ENCODE data around the gene SDCBP2. TPM values are rescaled to one million over a fixed set of nuclear protein-coding genes. Genes with fewer than 3 reads are reported as not detected.

Gene SDCBP2
- total RNA-seq, 1 donor from 2014 or later: 3.6 TPM

DNA sequence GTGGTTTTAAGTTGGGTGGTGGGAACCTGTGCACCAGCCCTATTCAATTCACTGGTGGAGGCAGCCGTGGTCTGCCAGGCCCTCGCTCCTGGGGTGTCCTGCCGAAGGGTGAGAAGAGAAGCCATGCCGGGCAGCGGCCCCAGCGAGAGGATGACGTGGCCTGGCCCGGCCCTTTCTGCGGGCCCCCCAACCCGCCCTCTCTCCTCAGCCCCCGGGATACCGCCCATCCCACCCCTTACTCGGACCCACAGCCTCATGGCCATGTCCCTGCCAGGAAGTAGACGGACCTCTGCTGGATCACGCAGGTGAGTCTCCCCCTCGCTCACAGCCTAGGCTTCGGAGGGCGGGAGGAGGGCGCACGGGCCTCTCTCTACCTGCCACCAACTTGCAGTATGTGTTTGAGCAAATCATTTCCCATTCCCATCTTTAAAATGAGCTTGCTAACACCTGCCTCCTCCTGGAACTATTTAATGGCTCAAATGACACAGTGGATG is 32.8 kb downstream of the SDCBP2 start:
- no peak for DNase-seq

DNA sequence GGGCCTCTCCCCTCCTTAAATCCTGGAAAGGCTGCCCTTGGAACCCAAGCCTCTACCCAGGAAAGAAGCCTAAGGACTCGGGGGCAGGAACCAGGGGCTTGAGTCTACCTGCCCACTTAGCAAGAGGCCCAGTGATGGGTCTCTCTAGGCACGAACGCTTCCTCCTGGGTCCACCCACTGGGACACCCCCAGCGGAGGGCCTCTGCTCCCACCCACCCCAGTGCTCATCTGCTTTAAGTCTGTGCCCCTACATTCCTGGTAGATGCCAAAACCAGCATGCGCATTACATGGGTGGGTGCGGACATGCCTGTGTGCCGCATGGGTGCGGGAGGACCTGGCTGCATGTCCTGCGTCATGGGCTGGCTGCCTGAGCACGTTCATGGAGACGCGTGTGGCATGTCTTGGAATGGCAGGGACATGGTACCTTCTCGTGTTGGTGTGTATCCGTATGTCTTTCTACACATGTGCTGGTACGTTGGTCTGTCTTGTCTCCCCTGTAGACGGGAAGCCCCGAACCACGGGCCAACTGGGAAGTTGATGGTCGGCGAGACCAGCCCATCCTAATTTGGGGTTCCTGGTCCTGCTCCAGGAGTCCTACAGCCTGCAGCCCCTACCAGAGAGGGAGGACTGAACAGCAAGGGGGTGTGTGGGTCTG is 33.5 kb downstream of the SDCBP2 start:
- no peak for DNase-seq

DNA sequence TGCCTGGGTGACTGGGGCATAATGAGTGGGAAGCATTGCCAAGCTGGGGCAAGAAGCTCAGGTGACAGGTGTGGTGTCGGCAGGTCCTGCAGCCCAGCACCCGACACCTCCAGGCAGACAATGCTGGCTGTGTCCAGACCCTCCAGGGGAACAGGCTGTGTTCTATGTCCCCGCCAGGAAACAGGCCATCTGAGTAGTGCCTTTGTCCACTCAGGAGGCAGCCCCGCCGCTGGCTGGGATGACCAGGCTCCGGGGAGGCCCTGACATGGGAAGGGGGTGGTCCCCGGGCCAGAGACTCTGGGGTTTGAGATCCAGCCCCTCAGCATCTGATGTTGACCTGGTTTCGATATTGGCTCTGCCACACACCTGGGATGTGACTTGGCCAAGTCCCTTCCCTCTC is 34.4 kb downstream of the SDCBP2 start:
- no peak for DNase-seq

DNA sequence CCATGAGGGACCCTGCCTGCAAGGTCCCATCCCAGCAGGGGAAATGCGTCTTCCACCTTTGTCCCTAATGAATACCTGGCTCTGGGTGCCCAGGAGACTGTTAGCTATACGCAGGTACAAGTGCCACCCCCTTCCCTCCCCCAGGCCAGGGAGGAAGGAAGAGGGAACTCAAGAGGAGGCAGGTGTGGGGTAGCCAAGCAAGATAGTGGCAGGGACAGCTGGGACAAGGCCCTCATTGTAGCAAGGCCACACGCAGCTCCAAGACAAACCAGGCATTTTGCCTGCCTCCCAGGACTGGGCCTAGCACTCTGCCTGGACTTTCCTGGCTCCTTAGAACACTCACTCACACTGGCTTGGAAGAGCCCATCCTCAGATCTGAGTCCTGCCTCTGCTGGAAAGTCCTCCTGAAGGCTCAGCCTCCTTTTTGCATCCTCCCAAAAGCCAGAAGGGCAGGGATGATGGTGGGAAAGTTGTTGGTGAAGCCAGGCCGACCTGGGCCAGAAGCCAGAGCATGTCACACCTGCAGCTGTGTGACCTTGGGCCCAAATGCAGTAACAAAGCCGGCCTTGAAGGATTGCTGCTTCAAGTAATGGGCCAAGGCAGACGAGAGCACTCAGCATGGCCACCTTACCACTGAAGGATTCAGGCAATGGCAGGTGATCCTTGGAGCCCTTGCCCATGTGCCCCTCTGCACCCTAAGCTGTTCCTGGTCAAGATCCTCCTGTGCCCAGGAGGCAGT is 35.1 kb downstream of the SDCBP2 start:
- no peak for DNase-seq

DNA sequence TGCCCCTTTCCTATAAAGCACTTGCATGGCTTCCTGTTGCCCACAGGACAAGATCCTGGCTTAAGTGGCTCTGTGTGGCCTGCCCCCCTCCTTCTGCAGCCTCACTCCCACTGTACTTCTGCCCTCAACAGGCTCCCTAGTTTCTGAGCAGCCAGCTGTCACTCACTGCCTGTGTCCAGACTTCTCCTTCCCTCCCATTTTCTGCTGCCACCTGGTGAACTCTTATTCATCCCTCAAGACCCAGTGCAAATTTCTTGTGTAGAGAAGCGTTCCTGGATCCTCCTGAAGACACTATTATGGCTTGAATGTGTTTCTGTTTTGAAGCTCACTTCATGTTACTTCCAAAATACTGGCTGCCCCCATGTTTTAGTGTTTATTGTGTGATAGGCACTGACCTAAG is 36.3 kb downstream of the SDCBP2 start:
- no peak for DNase-seq

DNA sequence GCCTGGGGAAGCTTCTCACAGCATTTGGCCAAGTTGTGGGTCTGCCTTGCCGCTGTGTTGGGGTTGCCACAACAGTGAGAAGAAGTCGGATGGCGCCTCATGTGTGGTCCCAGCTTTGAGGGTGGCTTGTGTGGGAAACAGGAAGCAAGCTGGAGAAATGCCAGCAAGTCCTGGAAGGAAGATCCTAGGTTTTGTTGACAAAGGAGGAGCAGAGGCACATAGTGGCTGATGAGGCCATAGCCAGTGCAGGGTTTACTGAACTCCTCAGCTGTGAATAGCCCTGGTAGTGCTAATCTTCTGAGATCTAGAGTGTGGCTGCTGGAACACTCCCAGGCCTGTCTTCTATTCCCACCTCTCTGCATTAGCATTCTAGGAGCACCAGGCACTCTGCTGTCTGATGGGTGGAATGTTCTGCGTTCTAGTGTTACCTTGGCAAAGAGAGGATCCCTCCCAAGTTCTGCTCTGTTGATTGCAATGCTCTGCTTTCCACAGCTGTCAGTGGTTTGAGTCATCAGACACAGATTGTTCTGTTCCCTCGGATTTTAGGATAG is 37.7 kb downstream of the SDCBP2 start:
- peak; percentile 39 for DNase-seq

DNA sequence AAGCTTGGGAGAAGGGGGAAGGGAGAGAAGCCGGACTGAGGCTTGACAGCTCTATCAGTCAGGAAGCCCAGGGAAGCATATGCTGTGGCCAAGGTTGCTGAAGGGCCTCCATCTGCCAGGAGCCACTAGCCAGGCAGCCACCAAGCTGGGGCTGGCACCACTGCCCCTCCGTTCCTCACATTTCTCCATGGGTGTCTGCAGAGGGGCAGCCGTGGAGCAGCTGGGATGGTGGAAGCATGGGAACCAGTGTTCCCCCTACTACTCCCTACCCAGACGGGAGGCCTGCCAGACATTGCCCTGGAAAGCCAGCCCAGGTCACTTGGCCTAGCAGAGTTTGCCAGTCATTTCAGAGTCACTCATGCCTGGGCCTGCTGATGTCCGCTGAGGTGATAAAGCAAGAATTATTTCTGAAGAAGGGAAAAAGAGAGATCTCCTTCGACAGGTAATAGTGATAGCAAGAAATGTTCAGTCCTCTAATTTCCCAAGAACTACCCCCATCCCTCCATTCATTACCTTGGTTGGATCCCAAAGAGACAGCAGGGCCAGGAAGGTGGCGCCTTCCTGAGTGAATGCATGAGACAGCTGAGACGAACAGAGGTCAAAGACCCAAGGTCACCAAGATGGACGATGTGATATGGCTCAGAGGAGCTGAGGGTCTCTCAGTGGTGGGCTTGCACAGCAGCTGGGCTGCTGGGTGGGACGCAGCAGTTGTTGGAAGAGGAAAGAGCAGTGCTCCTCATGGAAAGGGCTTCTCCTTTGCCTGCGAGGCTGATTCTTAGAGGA is 41.0 kb downstream of the SDCBP2 start:
- DNase-seq: no peak

DNA sequence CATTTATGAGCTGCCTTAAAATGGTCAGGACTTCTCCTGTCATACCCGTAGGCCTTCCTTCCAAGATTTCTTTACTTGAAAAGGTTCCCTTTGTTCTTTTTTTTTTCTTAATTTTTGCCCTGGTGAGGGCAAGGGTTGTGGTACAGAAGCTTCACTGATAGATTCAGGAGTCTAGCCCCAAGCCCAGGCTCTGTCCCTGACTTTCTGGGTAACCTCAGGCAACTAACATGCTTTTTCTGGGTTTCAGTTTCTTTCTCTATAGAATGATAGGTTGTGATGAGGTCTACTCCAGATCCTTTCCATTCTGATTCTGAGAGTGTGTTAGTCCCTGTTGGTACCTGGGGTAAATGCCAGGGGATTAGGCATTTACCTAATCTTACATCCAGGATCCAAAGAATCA is 41.6 kb downstream of the SDCBP2 start:
- no peak for DNase-seq

DNA sequence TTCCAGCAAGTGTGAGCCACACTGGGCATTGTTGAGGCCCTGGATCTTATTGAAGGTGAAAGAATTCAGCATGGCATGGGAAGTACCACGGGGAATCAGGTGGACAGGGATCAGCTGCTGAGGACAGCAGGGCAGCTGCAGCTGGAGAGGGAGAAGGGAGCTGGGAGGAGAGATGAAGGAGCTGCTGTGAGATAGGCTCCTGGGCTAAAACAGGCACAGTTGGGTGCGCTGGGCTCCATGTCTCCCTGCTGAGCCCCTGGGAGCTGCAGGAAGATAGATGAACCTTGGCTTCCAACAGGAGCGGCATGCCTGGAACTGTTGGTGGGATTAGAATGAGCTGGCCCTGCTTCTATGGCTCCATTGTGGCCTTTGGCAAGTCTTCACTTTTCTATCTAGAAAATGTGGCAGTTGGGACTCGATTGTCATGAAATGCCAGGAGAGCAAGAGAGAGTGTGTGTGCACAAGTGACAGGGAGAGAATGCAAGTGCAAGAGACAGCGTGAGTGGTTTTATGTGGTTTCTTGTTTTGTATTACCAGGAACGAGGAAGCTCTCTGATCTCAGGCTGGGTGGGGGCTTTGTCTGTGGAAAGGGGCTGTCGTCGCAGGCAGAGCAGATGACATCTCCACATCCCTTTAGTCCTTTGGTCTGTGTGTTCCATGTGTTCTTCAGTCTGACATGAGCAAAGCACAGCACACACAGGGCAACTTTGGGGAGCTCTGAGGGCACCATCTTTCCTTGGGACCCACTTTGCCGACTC is 42.5 kb downstream of the SDCBP2 start:
- DNase-seq: no peak

DNA sequence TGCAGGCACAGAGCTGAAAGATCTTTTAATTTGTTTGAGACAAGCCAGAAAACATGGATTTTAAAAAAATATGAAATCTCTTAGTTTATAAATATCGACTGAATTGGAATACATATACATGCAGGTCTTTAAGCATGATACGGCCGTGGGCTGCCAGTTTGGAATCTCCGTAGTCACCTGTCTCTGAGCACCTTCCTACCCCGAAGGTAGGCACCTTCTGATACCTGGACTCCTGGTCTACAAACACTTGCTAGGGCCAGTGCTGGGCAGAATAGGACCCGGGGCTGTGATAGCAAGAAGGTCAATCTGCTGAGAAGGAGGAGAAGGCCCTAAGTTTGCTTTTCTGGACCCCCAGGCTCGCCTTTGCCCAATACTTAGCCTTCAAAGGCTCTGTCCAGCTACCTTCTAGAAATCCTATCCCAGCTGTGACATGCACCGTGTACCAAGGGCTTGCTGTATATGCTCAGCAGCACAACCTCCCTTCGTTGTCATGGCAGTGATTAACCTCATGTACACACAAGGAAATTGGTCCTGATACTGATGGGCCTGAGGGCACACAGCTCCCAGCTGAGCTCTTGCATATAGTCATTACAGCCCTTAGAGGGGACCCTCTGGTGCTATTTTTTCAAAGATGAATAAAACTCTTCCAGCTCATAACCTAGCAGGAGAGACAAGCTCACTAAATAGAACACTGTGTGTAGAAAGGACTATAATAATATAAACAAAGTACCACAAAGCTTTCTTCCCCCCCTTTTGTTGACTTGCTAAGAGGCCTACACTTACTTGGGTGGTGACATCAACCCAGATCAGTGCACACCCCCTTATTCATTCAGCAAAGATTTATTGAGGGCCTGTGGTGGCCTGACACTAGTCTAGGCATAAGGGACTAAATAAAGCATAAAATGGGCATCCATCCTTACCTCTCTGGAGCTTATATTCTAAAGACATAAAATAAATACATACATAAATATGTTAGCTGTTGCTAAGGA is 45.1 kb downstream of the SDCBP2 start:
- no peak for DNase-seq

DNA sequence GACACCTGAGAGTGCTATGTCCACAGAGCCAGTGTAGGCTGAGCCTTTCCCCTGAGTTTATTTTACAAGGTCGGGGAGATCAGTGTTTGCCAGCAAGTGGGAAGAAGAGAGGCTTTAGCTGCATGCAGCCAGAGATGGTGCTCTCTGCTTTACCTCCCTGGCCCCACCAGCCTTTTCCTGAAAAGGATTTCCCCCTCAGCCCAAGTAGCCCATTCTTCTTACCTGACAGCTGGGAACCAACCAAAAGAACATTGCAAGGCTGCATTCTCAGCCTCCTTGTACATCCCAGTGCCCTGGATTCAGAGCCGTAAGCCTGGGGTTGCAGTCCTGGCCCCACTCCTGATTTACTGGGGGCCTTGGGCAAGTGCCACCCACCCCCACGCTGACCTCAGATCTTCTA is 46.0 kb downstream of the SDCBP2 start:
- no peak for DNase-seq

DNA sequence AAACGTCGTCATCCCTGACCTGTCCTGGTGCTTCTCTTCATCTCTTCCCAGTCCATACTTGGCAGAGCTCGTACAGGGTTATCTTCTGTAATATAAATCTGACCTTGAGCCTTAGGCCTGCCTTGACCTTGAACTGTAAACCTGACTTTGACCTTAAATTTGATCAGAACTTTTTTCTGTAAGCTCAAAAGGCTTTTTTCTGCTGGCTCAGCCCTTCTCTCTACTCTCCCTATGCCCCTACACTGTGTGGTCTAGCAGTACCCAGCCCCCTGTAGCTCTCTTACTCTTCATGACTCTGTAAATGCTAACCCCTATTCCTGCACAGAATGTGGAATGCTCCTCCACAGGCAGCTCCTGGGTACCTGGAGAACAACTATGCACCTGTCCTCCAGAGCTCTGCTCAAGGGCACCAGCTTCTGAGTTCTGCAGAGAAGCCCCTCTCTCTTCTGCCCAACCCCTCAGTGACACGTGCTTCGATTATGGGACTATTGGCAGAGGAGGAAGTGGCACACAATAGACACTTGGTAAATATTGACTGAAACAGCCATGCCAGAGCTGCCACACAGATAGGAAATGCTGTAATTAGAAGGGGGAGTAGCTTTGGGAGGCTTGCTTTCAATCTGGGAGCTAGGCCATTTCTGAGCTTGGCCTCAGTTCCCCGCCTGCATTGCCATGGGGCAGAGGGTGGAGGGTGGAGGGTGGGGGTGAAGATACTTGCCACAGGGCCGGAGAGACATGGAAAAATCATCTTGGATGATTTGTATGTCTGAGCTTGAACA is 47.5 kb downstream of the SDCBP2 start:
- DNase-seq: no peak

DNA sequence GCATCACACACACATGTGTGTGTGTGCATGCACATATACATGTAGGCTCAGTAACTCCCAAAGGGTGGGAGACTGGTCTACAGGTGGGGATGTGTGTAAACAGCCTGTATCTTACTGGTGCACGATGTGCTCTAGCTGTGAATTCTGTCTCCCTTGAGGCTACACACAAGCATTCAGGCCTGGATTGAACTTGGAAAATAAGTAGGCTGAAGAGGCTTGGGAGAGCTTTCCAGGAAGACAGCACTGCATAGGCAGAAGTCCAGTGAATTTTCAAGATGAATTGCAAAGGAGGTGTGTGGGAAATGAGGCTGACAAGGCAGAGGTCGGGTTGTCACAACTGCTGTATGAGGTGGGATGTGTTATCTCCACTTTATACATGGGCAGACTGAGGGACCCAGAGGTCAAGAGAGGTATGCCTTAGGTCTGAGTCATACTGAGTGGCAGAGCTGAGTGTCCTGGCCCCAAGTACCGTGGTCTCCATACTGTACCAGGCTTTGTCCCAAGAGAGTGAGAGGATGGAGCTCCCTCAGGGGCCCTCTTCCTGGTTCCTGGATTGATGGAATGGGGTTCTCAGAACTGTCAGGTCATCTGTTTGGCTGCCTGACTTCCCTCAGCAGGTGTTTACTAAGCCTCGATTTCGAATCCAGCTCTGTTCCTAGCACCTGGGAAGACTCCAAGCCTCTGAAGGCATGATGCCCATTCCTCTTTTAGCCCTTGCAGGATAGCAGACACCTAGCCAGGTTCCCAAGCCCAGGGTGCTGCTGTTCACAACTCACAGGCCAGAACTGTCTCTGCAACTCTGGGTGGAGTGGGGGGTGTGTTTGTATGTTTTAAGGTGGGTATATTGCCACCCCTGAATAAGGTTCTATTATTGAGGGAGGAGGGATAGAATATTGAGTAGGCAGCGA is 48.5 kb downstream of the SDCBP2 start:
- DNase-seq: no peak

DNA sequence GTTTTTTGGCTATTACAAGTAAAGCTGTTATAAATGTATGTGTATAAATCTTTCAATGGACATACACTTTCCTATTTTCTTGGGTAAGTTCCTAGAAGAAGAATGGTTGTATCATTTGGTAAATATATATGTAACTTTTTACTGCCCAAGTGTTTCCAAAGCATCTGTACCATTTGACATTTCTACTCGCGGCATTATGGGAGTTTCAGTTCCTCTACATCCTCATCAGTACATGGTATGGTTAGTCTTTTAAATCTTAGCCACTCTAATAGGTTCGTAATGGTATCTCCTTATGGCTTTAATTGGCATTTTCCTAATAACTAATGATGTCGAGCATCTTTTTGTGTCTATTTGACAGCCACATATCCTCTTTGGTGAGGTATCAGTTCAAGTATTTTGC is 49.9 kb downstream of the SDCBP2 start:
- no peak for DNase-seq

DNA sequence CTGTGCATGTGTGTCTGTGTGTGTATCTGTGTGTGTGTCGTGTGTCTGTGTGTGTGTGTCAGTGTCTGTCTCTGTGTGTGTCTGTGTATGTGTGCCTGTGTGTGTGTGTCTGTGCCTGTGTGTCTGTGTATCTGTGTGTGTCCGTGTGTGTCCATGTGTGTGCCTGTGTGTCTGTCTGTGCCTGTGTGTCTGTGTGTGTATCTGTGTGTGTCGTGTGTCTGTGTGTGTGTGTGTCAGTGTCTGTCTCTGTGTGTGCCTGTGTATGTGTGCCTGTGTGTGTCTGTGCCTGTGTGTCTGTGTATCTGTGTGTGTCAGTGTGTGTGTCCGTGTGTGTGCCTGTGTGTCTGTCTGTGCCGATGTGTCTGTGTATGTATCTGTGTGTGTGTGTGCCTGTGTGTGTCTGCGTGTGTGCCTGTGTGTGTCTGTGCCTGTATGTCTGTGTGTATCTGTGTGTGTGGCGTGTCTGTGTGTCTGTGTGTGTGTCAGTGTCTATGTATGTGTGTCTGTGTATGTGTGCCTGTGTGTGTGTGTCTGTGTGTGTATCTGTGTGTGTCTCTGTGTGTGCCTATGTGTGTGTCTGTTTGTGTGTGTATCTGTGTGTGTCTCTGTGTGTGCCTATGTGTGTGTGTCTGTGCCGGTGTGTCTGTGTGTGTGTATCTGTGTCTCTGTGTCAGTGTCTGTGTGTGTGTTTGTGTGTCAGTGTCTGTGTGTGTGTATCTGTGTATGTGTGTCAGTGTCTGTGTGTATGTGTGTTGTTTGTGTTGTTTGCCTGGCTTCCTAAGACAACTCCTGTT is 51.2 kb downstream of the SDCBP2 start:
- no peak for DNase-seq

DNA sequence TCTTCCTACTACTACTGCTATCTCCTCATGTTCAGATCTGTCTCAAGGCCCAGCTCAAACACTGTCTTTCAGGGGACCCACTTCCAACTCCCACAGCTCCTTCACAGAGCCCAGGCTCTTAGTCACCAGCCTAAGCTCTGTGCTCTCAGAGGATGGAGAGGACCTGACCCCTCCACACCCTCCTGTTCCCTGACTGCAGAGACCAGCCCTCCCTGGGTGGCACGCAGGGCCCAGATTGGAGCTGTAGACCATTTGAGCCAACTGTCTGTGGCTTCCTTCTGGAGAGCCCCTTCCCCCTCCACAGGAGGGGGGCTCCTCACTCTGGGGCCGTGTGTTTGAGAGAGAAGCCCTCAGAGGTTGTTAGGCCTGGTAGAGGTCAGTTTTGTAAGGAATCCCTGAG is 53.0 kb downstream of the SDCBP2 start:
- no peak for DNase-seq

DNA sequence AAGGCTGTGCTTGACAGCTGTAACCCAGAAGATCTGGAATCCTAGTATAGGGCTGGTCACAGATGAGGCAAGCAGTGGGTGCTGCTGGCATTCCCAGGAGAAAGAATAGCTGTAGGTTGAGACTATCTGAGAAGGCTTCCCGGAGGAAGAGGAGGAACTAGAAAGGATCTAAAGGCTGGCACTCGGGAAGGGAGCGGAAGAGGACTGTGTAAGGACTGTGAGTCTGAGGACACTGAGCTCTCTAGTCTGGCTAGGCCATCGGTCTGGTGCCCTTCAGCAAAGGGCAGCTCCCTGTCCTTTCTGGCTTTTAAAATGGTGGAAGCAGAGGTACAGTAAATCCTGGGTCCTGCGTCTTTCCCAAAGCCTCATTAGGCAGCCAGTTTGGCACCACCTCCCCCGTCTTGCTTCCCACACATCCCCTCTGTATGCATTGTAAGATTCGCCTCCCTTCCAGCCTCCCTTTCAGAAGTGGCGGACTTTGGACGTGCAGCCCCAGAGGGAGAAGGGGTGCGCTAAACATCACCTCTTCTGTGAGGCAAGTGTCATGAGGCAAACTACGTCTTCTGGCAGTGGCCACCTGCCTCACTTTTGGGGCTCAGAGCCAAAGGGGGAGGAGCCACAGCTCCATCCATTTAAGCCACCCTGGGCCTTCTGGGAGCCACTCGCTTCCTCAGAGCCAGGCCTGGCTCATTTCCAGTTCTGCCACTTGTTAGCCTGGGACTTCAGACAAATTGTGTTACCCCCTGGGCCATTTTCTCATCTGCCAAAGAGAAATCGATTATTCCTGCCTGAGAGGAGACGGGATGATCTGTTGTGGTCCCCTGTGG is 54.2 kb downstream of the SDCBP2 start:
- peak; percentile 28 for DNase-seq

All from tongue (tissue), 2 donors.